IMR-90 (cell line): ENCODE results near the gene DAAM2. TPM values are rescaled to one million over a fixed set of nuclear protein-coding genes. Genes with fewer than 3 reads are reported as not detected.

ENCODE experiments used
- ATAC-seq: fragments of 200-7000 bp; cut with Tn5 transposase; 2 replicates; pipeline ENCODE4 v1.9.1; 2020; ENCODE audit warnings: low read depth, mild to moderate bottlenecking, moderate library complexity
- BruUV-seq: library from RNA; stranded (reverse); fragments of 400-500 nt; replicated peaks from 2 replicates; lab custom pipeline; 2021; lab: Mats Ljungman, UMichigan
- CTCF ChIA-PET: fragments of 300-600 bp; formaldehyde crosslinking; extraction: SDS; loops from one replicate; lab custom pipeline; 2021; ENCODE audit warnings: antibody characterized with exemption; lab: Yijun Ruan, JAX
- POLR2A ChIA-PET: fragments of 300-600 bp; sonication (Branson Sonifier 250); formaldehyde crosslinking; loops from one replicate; lab custom pipeline; 2022; ENCODE audit warnings: antibody characterized with exemption; ENCODE audit not compliant: unreplicated experiment; lab: Charles Lee
- DNase-seq: peaks from one replicate; pipeline ENCODE4 v3.0.0; 2013
- H2AFZ ChIP-seq: replicated peaks from 2 replicates; pipeline ENCODE3; 2013; ENCODE audit warnings: low read length, mild to moderate bottlenecking; ENCODE audit not compliant: poor library complexity
- H2AK5ac ChIP-seq: 2 replicates; pipeline ENCODE4 v1.6.1; 2013; ENCODE audit warnings: low read depth, low read length, inconsistent platforms
- H2AK9ac ChIP-seq: replicated peaks from 2 replicates; pipeline ENCODE3; 2013; ENCODE audit warnings: mild to moderate bottlenecking, low read depth, low read length, moderate library complexity; ENCODE audit not compliant: poor library complexity
- H2BK120ac ChIP-seq: 2 replicates; pipeline ENCODE4 v1.6.1; 2013; ENCODE audit warnings: low read depth, low read length, inconsistent platforms
- H2BK15ac ChIP-seq: 3 replicates; pipeline ENCODE4 v1.6.1; 2013; ENCODE audit warnings: low read depth, low read length, inconsistent platforms
- H2BK20ac ChIP-seq: 2 replicates; pipeline ENCODE4 v1.6.1; 2013; ENCODE audit warnings: low read depth, mild to moderate bottlenecking, inconsistent platforms, low read length, moderate library complexity
- H2BK5ac ChIP-seq: 2 replicates; pipeline ENCODE4 v1.6.1; 2013; ENCODE audit warnings: mild to moderate bottlenecking, low read depth, low read length, inconsistent platforms; ENCODE audit not compliant: poor library complexity, severe bottlenecking
- H3K14ac ChIP-seq: replicated peaks from 2 replicates; pipeline ENCODE4 v1.6.1; 2013; ENCODE audit warnings: low read depth, low read length, inconsistent platforms
- H3K18ac ChIP-seq: 2 replicates; pipeline ENCODE4 v1.6.1; 2013; ENCODE audit warnings: low read depth, low read length, control low read depth
- H3K23ac ChIP-seq: 2 replicates; pipeline ENCODE4 v1.6.1; 2013; ENCODE audit warnings: low read depth, low read length, inconsistent platforms
- H3K27ac ChIP-seq: 2 replicates; pipeline ENCODE4 v1.5.1; 2013; ENCODE audit warnings: mild to moderate bottlenecking, control low read depth, low read length; ENCODE audit not compliant: insufficient read depth
- H3K27me3 ChIP-seq: 2 replicates; pipeline ENCODE4 v1.6.1; 2013; ENCODE audit warnings: low read length; ENCODE audit not compliant: control insufficient read depth, insufficient read depth
- H3K36me3 ChIP-seq: 2 replicates; pipeline ENCODE4 v1.6.1; 2013; ENCODE audit warnings: low read length, mixed read lengths; ENCODE audit not compliant: control insufficient read depth, insufficient read depth
- H3K4ac ChIP-seq: 2 replicates; pipeline ENCODE4 v1.6.1; 2013; ENCODE audit warnings: low read depth, low read length, inconsistent platforms
- H3K4me1 ChIP-seq: 2 replicates; pipeline ENCODE4 v1.6.1; 2013; ENCODE audit warnings: low read length, mixed read lengths; ENCODE audit not compliant: control insufficient read depth, insufficient read depth
- H3K4me2 ChIP-seq: 2 replicates; pipeline ENCODE4 v1.6.1; 2013; ENCODE audit warnings: low read depth, mild to moderate bottlenecking, control low read depth, low read length, moderate library complexity
- H3K4me3 ChIP-seq: 2 replicates; pipeline ENCODE4 v1.5.1; 2013; ENCODE audit warnings: low read depth, mild to moderate bottlenecking, control low read depth, low read length, moderate library complexity; ENCODE audit not compliant: insufficient read depth
- H3K56ac ChIP-seq: 2 replicates; pipeline ENCODE4 v1.6.1; 2013; ENCODE audit warnings: low read length, inconsistent platforms; ENCODE audit not compliant: insufficient read depth; ENCODE audit errors: extremely low read depth
- H3K79me1 ChIP-seq, 2 experiments: 2 replicates each; pipeline ENCODE4 v1.6.1; 2013; ENCODE audit warnings: low read length in 2 of 2, inconsistent platforms in 1 of 2, low read depth in 1 of 2
- H3K9ac ChIP-seq: 2 replicates; pipeline ENCODE4 v1.6.1; 2013; ENCODE audit warnings: low read depth, low read length, control low read depth
- H3K9me1 ChIP-seq: 2 replicates; pipeline ENCODE4 v1.6.1; 2013; ENCODE audit warnings: low read length, inconsistent platforms; ENCODE audit not compliant: insufficient read depth
- H3K9me3 ChIP-seq: 2 replicates; pipeline ENCODE4 v1.6.1; 2013; ENCODE audit warnings: low read length; ENCODE audit not compliant: control insufficient read depth, insufficient read depth
- H4K20me1 ChIP-seq: 2 replicates; pipeline ENCODE4 v1.6.1; 2013; ENCODE audit warnings: low read length, inconsistent platforms; ENCODE audit not compliant: insufficient read depth
- H4K5ac ChIP-seq: 2 replicates; pipeline ENCODE4 v1.6.1; 2013; ENCODE audit warnings: mild to moderate bottlenecking, low read depth, low read length, control low read depth
- H4K8ac ChIP-seq, 2 experiments: 2 replicates each; pipeline ENCODE4 v1.6.1; 2013; ENCODE audit warnings: low read depth in 2 of 2, low read length in 2 of 2, control low read depth in 1 of 2, inconsistent platforms in 1 of 2
- H4K91ac ChIP-seq: 2 replicates; pipeline ENCODE4 v1.6.1; 2013; ENCODE audit warnings: low read depth, low read length, inconsistent platforms; ENCODE audit not compliant: insufficient read depth
- CTCF ChIP-seq: conservative IDR thresholded peaks from 2 replicates; pipeline ENCODE4 v1.5.1; 2012; ENCODE audit warnings: mild to moderate bottlenecking, low read depth, low read length, improper control_type of control experiment
- POLR2A ChIP-seq: IDR thresholded peaks from 2 replicates; pipeline ENCODE4 v1.6.1; 2012; ENCODE audit warnings: mild to moderate bottlenecking, low read depth, low read length
- WGBS, 2 experiments: methylation state at CpG; one replicate each; pipeline versions ENCODE4 v1.1.5 to v1.1.7; 2013; ENCODE audit warnings: missing lambda C conversion rate in 2 of 2; ENCODE audit not compliant: insufficient read length in 1 of 2; ENCODE audit errors: extremely low coverage in 2 of 2; 5-methylcytosine and 5-hydroxymethylcytosine counted together
- dilution Hi-C: fragments of 300-500 bp; cut with HindIII; formaldehyde crosslinking; loops from one replicate; pipeline ENCODE4 v1.14.3; 2018; ENCODE audit warnings: low sequenced_read_pairs; ENCODE audit not compliant: unreplicated experiment
- in situ Hi-C: fragments of 300-500 bp; cut with MboI; formaldehyde crosslinking; loops from 3 replicates; pipeline ENCODE4 v1.14.3; 2019; ENCODE audit warnings: low sequenced_read_pairs, inconsistent platforms, mixed read lengths
- intact Hi-C: fragments of 100-400 bp; cut with micrococcal nuclease; formaldehyde crosslinking; loops from 2 replicates; pipeline ENCODE4 v1.10.0; 2022
- polyA plus RNA-seq, 3 experiments: library from polyadenylated mRNA; depleted of rRNA; stranded (reverse); fragments of >200 nt; gene quantifications; 2 replicates each; pipeline ENCODE4 v1.2.3, GENCODE V29; 2012; ENCODE audit warnings: low replicate concordance in 1 of 3
- total RNA-seq: library from RNA; depleted of rRNA; stranded (reverse); fragments of >200 nt; gene quantifications from 2 replicates; pipeline ENCODE4 v1.2.3, GENCODE V29; 2012

DAAM2 gene
- total and polyA plus RNA-seq, 2 of the 4 experiments (the other 2 are of a cell fraction) = 11.2 to 12.9 TPM

- WGBS, 2 experiments = 69% methylated on average over 2 of the region's 7 CpGs; no CpG with 5 or more reads in 1 of the 2 experiments
- DNase-seq (no peak), ATAC-seq (no peak)
- H4K91ac ChIP-seq = no peak overlapping the region
- no peaks in the 10 kb centered on the region for H3K36me3 ChIP-seq
- ChIA-PET CTCF (no interaction called here), POLR2A (no interaction called here)
- H2BK120ac ChIP-seq = no peak overlapping the region
- TF ChIP-seq CTCF = no peak
- TF ChIP-seq POLR2A = no peak
- BruUV-seq = no TSS peak
- H3K4me2 ChIP-seq = no peak overlapping the region
- H3K79me1 ChIP-seq = peaks cover 0 to 4% of the 10 kb centered on the region in 2 experiments; a peak in 2 of 4 replicates
- in situ Hi-C loops = no loop called here
- H3K9me1 ChIP-seq = 0 out of 2 replicates have a peak, but pooled peaks cover 2% of the 10 kb centered on the region
- H4K8ac ChIP-seq = no peak overlapping the region
- no peak overlapping the region for H3K18ac ChIP-seq
- no peak overlapping the region for H2BK20ac ChIP-seq
- no peak overlapping the region for H3K23ac ChIP-seq
- no peaks in the 10 kb centered on the region; the same call in 1 of the 2 replicates for H4K20me1 ChIP-seq
- H3K4ac ChIP-seq = no peak overlapping the region
- dilution Hi-C loops = no loop called here
- H2BK15ac ChIP-seq = no peak overlapping the region
- no peak overlapping the region for H2AFZ ChIP-seq
- intact Hi-C loops = no loop called here
- no peak overlapping the region for H3K4me3 ChIP-seq
- no peak overlapping the region for H3K27ac ChIP-seq
- no peak overlapping the region for H2AK9ac ChIP-seq
- no peak overlapping the region for H2AK5ac ChIP-seq
- no peaks in the 10 kb centered on the region for H3K9me3 ChIP-seq
- no peak overlapping the region for H3K56ac ChIP-seq
- no peak overlapping the region for H2BK5ac ChIP-seq
- H3K4me1 ChIP-seq = peaks cover 12% of the 10 kb centered on the region
- no peaks in the 10 kb centered on the region for H3K27me3 ChIP-seq
- H3K9ac ChIP-seq = no peak overlapping the region
- no peak overlapping the region for H4K5ac ChIP-seq
- H3K14ac ChIP-seq = no peak overlapping the region
These were observed 38.3 kb downstream of the DAAM2 start for GRCh38 chr6:39830444-39830843.
